Adrenal gland (tissue), 5 donors: ENCODE measurements around the gene ZCCHC7.

ENCODE experiments used
- CTCF ChIP-seq, 6 experiments: fragments of 450-650 bp in 4 of 6; fragments of 200-600 bp in 2 of 6; sonication (generic) in 1 of 6; IDR thresholded peaks; 1 replicate in 5 of 6; 2 replicates in 1 of 6; pipeline versions ENCODE4 v1.5.1 to v1.8.0; 2016 to 2021; ENCODE audit warnings: antibody characterized with exemption in 6 of 6, mild to moderate bottlenecking in 2 of 6, moderate library complexity in 1 of 6
- POLR2A ChIP-seq, 2 donors: fragments of 450-650 bp; IDR thresholded peaks; one replicate each; pipeline ENCODE4 v1.6.1; 2017; ENCODE audit warnings: antibody characterized with exemption in 2 of 2, mild to moderate bottlenecking in 2 of 2, moderate library complexity in 1 of 2
- donor health status: DM: no; HTN: no; CAD: no.

GRCh38 chr9:37271679-37272078, 151.3 kb downstream of the ZCCHC7 start:
- TF ChIP-seq CTCF (IDR thresholded peaks at IDR 0.05): no peak
- no peak for TF ChIP-seq POLR2A (IDR thresholded peaks at IDR 0.05)
